Measurements from ENCODE around the gene ZBTB39. TPM values are rescaled to one million over a fixed set of nuclear protein-coding genes. Genes with fewer than 3 reads are reported as not detected.
"Not testable (repeated sequence)": the region's sequence is repeated elsewhere in the genome, so short reads cannot be mapped to it uniquely, and the experiment has no call there.

The ZBTB39 gene
- total RNA-seq, 1 donor from 2014 or later = 28.6 TPM

DNA sequence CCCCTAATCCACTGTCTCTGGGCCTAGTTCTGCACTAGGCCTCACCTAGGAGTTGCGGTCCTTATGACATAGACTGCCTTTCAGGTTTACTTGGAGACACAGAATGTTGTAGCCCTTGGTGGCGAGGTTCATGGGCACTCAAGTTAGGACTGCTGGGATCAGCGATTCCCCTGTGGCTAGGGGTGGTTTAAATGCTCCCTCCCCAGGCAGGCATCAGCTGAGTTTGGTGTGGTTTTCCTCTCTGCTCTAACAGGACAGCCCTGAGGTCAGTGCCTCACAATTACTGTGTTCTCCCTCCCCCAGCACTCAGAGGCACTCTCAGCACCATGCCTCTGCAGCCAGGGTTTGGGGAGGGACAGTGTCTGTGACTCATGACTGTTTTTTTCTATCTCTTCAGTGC lies 26.7 kb downstream of the ZBTB39 start:
- Mint-ChIP-seq H3K36me3 (ENCODE audit: low read depth) (no peaks in the 10 kb centered on the region), H3K27me3 (ENCODE audit: low read depth) (no peaks in the 10 kb centered on the region), H3K4me3 (no peak overlapping the region), H3K4me1 (no peaks in the 10 kb centered on the region), H3K9me3 (no peaks in the 10 kb centered on the region), H3K27ac (ENCODE audit: unreplicated experiment) (no peak overlapping the region)
- no peak for DNase-seq (ENCODE audit: low read depth, low spot score)
- TF ChIP-seq, protein P1, sequence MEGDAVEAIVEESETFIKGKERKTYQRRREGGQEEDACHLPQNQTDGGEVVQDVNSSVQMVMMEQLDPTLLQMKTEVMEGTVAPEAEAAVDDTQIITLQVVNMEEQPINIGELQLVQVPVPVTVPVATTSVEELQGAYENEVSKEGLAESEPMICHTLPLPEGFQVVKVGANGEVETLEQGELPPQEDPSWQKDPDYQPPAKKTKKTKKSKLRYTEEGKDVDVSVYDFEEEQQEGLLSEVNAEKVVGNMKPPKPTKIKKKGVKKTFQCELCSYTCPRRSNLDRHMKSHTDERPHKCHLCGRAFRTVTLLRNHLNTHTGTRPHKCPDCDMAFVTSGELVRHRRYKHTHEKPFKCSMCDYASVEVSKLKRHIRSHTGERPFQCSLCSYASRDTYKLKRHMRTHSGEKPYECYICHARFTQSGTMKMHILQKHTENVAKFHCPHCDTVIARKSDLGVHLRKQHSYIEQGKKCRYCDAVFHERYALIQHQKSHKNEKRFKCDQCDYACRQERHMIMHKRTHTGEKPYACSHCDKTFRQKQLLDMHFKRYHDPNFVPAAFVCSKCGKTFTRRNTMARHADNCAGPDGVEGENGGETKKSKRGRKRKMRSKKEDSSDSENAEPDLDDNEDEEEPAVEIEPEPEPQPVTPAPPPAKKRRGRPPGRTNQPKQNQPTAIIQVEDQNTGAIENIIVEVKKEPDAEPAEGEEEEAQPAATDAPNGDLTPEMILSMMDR (conservative IDR thresholded peaks at IDR 0.05) = no peak

DNA sequence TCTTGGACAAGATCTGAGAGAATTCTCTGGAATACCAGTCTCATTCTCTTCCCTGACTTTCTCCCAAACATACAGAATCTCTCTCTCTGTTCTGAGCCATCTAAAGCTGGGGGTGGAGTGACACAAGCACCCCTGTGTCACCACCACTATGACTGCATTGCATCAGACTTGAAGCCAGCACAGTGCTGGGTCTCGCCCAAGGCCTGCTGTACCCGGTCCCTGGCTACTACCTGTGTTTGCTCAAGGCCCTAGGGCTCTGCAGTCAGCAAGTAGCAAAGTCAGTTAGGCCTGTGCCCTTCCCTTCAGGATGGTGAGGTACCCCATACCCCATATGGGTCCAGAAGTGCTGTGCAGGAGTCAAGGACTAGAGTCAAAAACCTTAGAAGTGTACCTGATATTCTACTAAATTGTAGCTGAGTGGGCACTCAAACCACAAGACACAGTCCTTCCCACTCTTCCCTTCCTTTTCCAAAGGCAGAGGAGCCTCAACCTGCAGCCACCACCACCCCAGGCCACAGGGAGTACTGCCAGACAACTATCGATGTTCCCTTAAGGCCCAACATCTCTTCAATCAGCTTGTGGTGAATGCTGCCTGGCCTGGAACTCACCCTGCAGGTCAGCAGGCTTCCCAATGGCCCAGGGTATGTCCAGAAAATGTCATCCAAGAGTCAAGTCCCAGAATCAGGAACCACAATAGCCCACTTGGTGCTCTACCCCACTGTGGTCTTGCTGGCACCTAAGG lies 27.8 kb downstream of the ZBTB39 start:
- TF ChIP-seq, protein P1 (conservative IDR thresholded peaks at IDR 0.05) = no peak
- Mint-ChIP-seq H3K4me3 (no peak overlapping the region), H3K27me3 (ENCODE audit: low read depth) (no peaks in the 10 kb centered on the region), H3K36me3 (ENCODE audit: low read depth) (no peaks in the 10 kb centered on the region), H3K4me1 (no peaks in the 10 kb centered on the region), H3K9me3 (no peaks in the 10 kb centered on the region), H3K27ac (ENCODE audit: unreplicated experiment) (peak overlapping the region; percentile 12)
- DNase-seq (ENCODE audit: low read depth, low spot score) = no peak

DNA sequence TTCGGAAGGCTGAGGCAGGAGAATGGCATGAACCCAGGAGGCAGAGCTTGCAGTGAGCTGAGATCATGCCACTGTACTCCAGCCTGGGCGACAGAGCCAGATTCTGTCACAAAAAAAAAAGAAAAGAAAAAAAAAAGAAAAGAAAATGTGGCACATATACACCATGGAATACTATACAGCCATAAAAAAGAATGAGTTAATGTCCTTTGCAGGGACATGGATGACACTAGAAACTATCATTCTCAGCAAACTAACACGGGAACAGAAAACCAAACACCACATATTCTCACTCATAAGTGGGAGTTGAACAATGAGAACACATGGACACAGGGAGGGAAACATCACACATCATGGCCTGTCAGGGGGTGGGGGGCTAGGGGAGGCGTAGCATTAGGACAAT lies 29.0 kb downstream of the ZBTB39 start:
- not testable (repeated sequence) for H3K36me3 Mint-ChIP-seq (ENCODE audit: low read depth); H3K27ac Mint-ChIP-seq (ENCODE audit: unreplicated experiment); H3K4me1 Mint-ChIP-seq; H3K9me3 Mint-ChIP-seq; H3K27me3 Mint-ChIP-seq (ENCODE audit: low read depth); H3K4me3 Mint-ChIP-seq; DNase-seq (ENCODE audit: low read depth, low spot score)

DNA sequence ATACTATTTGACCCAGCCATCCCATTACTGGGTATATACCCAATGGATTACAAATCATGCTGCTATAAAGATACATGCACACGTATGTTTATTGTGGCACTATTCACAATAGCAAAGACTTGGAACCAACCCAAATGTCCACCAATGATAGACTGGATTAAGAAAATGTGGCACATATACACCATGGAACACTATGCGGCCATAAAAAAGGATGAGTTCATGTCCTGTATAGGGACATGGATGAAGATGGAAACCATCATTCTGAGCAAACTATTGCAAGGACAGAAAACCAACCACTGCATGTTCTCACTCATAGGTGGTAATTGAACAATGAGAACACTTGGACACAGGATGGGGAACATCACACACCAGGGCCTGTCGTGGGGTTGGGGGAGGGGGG lies 32.1 kb downstream of the ZBTB39 start:
- H3K9me3 Mint-ChIP-seq; H3K4me1 Mint-ChIP-seq; H3K4me3 Mint-ChIP-seq; H3K27ac Mint-ChIP-seq (ENCODE audit: unreplicated experiment); H3K36me3 Mint-ChIP-seq (ENCODE audit: low read depth); DNase-seq (ENCODE audit: low read depth, low spot score): not testable (repeated sequence)
- peaks cover 16% of the 10 kb centered on the region for H3K27me3 Mint-ChIP-seq (ENCODE audit: low read depth)

DNA sequence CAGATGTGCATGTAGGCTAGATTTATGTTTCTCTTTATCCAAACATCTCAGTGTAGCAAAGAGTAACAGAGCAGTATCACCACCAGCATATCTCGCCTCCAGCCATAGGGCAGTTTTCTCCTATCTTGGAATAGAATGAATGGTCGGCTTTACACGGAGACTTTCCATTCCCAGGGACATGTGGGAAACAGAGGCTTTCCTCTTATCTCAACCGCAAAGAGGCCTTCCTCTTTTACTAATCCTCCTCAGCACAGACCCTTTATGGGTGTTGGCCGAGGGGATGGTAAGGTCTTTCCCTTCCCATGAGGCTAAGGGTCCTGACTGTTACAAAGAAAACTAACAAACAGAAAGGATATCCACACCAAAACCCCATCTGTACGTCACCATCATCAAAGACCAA lies 37.4 kb downstream of the ZBTB39 start:
- Mint-ChIP-seq H3K27ac (ENCODE audit: unreplicated experiment) (peak overlapping the region; percentile 28), H3K36me3 (ENCODE audit: low read depth) (peaks cover 15% of the 10 kb centered on the region), H3K27me3 (ENCODE audit: low read depth) (peaks cover 16% of the 10 kb centered on the region)
- not testable (repeated sequence) for H3K9me3 Mint-ChIP-seq; H3K4me1 Mint-ChIP-seq; DNase-seq (ENCODE audit: low read depth, low spot score); H3K4me3 Mint-ChIP-seq

DNA sequence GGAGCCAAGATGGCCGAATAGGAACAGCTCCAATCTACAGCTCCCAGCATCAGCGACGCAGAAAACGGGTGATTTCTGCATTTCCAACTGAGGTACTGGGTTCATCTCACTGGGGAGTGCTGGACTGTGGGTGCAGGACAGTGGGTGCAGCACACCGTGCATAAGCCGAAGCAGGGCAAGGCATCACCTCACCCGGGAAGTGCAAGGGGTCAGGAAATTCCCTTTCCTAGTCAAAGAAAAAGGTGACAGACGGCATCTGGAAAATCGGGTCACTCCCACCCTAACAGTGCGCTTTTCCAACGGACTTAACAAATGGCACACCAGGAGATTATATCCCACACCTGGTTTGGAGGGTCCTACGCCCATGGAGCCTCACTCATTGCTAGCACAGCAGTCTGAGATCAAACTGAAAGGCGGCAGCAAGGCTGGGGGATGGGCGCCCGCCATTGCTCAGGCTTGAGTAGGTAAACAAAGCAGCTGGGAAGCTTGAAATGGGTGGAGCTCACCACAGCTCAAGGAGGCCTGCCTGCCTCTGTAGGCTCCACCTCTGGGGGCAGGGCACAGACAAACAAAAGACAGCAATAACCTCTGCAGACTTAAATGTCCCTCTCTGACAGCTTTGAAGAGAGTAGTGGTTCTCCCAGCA lies 40.2 kb downstream of the ZBTB39 start:
- peaks cover 16% of the 10 kb centered on the region for H3K36me3 Mint-ChIP-seq (ENCODE audit: low read depth)
- H3K27ac Mint-ChIP-seq (ENCODE audit: unreplicated experiment); DNase-seq (ENCODE audit: low read depth, low spot score); H3K4me1 Mint-ChIP-seq; H3K4me3 Mint-ChIP-seq: not testable (repeated sequence)
- H3K9me3 Mint-ChIP-seq = peaks cover 13% of the 10 kb centered on the region
- H3K27me3 Mint-ChIP-seq (ENCODE audit: low read depth) = peaks cover 20% of the 10 kb centered on the region

DNA sequence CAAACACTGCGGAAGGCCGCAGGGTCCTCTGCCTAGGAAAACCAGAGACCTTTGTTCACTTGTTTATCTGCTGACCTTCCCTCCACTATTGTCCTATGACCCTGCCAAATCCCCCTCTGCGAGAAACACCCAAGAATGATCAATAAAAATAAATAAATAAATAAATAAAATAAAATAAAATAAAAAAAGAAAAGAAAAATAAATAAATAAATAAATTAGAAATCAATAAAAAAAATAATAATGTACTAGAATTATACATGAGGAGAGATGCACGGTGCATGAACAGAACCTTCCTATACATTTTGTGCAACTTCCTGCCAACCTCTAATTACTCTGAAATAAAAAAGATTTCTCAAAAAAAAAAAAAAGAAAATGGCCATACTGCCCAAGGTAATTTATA lies 41.2 kb downstream of the ZBTB39 start:
- not testable (repeated sequence) for H3K27ac Mint-ChIP-seq (ENCODE audit: unreplicated experiment); H3K4me3 Mint-ChIP-seq; H3K4me1 Mint-ChIP-seq; DNase-seq (ENCODE audit: low read depth, low spot score)
- H3K27me3 Mint-ChIP-seq (ENCODE audit: low read depth) = peaks cover 23% of the 10 kb centered on the region
- peaks cover 14% of the 10 kb centered on the region for H3K9me3 Mint-ChIP-seq
- H3K36me3 Mint-ChIP-seq (ENCODE audit: low read depth) = peaks cover 19% of the 10 kb centered on the region

DNA sequence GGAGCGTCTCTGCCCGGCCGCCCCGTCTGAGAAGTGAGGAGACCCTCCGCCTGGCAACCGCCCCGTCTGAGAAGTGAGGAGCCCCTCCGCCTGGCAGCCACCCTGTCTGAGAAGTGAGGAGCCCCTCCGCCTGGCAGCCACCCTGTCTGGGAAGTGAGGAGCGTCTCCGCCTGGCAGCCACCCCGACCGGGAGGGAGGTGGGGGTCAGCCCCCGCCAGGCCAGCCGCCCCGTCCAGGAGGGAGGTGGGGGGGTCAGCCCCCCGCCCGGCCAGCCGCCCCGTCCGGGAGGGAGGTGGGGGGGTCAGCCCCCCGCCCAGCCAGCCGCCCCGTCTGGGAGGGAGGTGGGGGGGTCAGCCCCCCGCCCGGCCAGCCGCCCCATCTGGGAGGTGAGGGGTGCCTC lies 42.8 kb downstream of the ZBTB39 start:
- Mint-ChIP-seq H3K9me3 (peaks cover 12% of the 10 kb centered on the region), H3K36me3 (ENCODE audit: low read depth) (peaks cover 16% of the 10 kb centered on the region), H3K27me3 (ENCODE audit: low read depth) (peaks cover 27% of the 10 kb centered on the region)
- H3K4me3 Mint-ChIP-seq; H3K4me1 Mint-ChIP-seq; H3K27ac Mint-ChIP-seq (ENCODE audit: unreplicated experiment); DNase-seq (ENCODE audit: low read depth, low spot score): not testable (repeated sequence)

DNA sequence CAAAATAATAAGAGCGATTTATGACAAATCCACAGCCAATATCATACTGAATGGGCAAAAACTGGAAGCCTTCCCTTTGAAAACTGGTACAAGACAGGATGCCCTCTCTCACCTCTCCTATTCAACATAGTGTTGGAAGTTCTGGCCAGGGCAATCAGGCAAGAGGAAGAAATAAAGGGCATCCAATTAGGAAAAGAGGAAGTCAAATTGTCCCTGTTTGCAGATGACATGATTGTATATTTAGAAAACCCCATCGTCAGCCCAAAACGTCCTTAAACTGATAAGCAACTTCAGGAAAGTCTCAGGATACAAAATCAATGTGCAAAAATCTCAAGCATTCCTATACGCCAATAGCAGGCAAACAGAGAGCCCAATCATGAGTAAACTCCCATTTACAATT lies 44.1 kb downstream of the ZBTB39 start:
- not testable (repeated sequence) for DNase-seq (ENCODE audit: low read depth, low spot score); H3K36me3 Mint-ChIP-seq (ENCODE audit: low read depth); H3K27ac Mint-ChIP-seq (ENCODE audit: unreplicated experiment); H3K4me1 Mint-ChIP-seq; H3K4me3 Mint-ChIP-seq
- H3K27me3 Mint-ChIP-seq (ENCODE audit: low read depth) = peaks cover 27% of the 10 kb centered on the region
- peaks cover 10% of the 10 kb centered on the region for H3K9me3 Mint-ChIP-seq
